Cardiac fibroblast (primary cell): ENCODE results near the gene CYP2D6.

Source experiments
- DNase-seq, 2 donors: peaks; one replicate each; pipeline versions ENCODE4 v3.0.0 to v3.0.0-alpha.2; 2010; ENCODE audit warnings: low read depth in 2 of 2
- H3K4me3 ChIP-seq, 2 donors: replicated peaks in 1 of 2; 1 replicate in 1 of 2; 2 replicates in 1 of 2; pipeline ENCODE4 v1.5.1; 2011; ENCODE audit warnings: low read depth in 2 of 2, low read length in 2 of 2, mild to moderate bottlenecking in 2 of 2, moderate library complexity in 1 of 2
- CTCF ChIP-seq: IDR thresholded peaks from one replicate; pipeline ENCODE4 v1.5.1; 2011; ENCODE audit warnings: low read depth, mild to moderate bottlenecking, low read length, inconsistent platforms

The CYP2D6 gene

GRCh38 chr22:42164901-42165300, 34.3 kb upstream of the CYP2D6 start:
- TF ChIP-seq CTCF, result no peak
- DNase-seq, result no peak
- no peak overlapping the region for H3K4me3 ChIP-seq

GRCh38 chr22:42163515-42163914, 32.9 kb upstream of the CYP2D6 start:
- TF ChIP-seq CTCF, result no peak
- H3K4me3 ChIP-seq, result no peak overlapping the region
- no peak for DNase-seq

- H3K4me3 ChIP-seq, result no peak overlapping the region
- DNase-seq, result no peak
- TF ChIP-seq CTCF, result no peak
These were observed 32.3 kb upstream of the CYP2D6 start for GRCh38 chr22:42162728-42163489.

- TF ChIP-seq CTCF, result no peak
- DNase-seq, result no peak
- H3K4me3 ChIP-seq, result no peak overlapping the region
These were observed 30.5 kb upstream of the CYP2D6 start for GRCh38 chr22:42160830-42161696.

- no peak for TF ChIP-seq CTCF
- DNase-seq, result no peak
- no peak overlapping the region for H3K4me3 ChIP-seq
These were observed 29.6 kb upstream of the CYP2D6 start for GRCh38 chr22:42160251-42160650.

GRCh38 chr22:42158456-42159132, 28.0 kb upstream of the CYP2D6 start:
- TF ChIP-seq CTCF, result no peak
- H3K4me3 ChIP-seq, result no peak overlapping the region
- DNase-seq, result no peak
